Fibroblast of gingiva (primary cell): ENCODE data around the gene AHCYL2.
"Not testable (repeated sequence)": the region's sequence is repeated elsewhere in the genome, so short reads cannot be mapped to it uniquely, and the experiment has no call there.

Source experiments
- DNase-seq: peaks from one replicate; pipeline ENCODE4 v3.0.0-alpha.2; 2011; ENCODE audit warnings: low read depth

Gene AHCYL2

GRCh38 chr7:129209067-129209926 is 15.5 kb upstream of the AHCYL2 start:
- DNase-seq, result no peak

GRCh38 chr7:129210256-129210988 is 14.4 kb upstream of the AHCYL2 start:
- DNase-seq, result peak; percentile 38

GRCh38 chr7:129210989-129211312 is 13.9 kb upstream of the AHCYL2 start:
- no peak for DNase-seq

GRCh38 chr7:129212126-129212525 is 12.7 kb upstream of the AHCYL2 start:
- no peak for DNase-seq

GRCh38 chr7:129212596-129212995 is 12.2 kb upstream of the AHCYL2 start:
- DNase-seq, result no peak

- no peak for DNase-seq
Observed at GRCh38 chr7:129213828-129214227, 11.0 kb upstream of the AHCYL2 start.

GRCh38 chr7:129215691-129216090 is 9.1 kb upstream of the AHCYL2 start:
- not testable (repeated sequence) for DNase-seq

- not testable (repeated sequence) for DNase-seq
Observed at GRCh38 chr7:129216101-129216715, 8.6 kb upstream of the AHCYL2 start.

- DNase-seq, result not testable (repeated sequence)
Observed at GRCh38 chr7:129216821-129217416, 7.9 kb upstream of the AHCYL2 start.

GRCh38 chr7:129218514-129219062 is 6.2 kb upstream of the AHCYL2 start:
- DNase-seq, result peak; percentile 62

GRCh38 chr7:129219166-129219565 is 5.7 kb upstream of the AHCYL2 start:
- not testable (repeated sequence) for DNase-seq

GRCh38 chr7:129222064-129222463 is 2.8 kb upstream of the AHCYL2 start:
- no peak for DNase-seq

- DNase-seq, result peak; percentile 26
Observed at GRCh38 chr7:129225206-129225930, 538 bp downstream of the AHCYL2 start.

- no peak for DNase-seq
Observed at GRCh38 chr7:129225931-129226572, 1.2 kb downstream of the AHCYL2 start.

GRCh38 chr7:129227646-129228578 is 3.1 kb downstream of the AHCYL2 start:
- no peak for DNase-seq

GRCh38 chr7:129228633-129229032 is 3.8 kb downstream of the AHCYL2 start:
- DNase-seq, result no peak

- DNase-seq, result peak; percentile 23
Observed at GRCh38 chr7:129231666-129232065, 6.8 kb downstream of the AHCYL2 start.

- DNase-seq, result no peak
Observed at GRCh38 chr7:129238546-129238945, 13.7 kb downstream of the AHCYL2 start.

GRCh38 chr7:129240119-129240820 is 15.4 kb downstream of the AHCYL2 start:
- DNase-seq, result no peak
